GM21526 (cell line): ENCODE results near the gene FAM120A.

Experiments
- ATAC-seq: cut with Tn5 transposase; IDR thresholded peaks from one replicate; pipeline ENCODE4 v1.9.1; 2021; ENCODE audit warnings: moderate library complexity; ENCODE audit not compliant: unreplicated experiment, low FRiP score

The FAM120A gene

DNA sequence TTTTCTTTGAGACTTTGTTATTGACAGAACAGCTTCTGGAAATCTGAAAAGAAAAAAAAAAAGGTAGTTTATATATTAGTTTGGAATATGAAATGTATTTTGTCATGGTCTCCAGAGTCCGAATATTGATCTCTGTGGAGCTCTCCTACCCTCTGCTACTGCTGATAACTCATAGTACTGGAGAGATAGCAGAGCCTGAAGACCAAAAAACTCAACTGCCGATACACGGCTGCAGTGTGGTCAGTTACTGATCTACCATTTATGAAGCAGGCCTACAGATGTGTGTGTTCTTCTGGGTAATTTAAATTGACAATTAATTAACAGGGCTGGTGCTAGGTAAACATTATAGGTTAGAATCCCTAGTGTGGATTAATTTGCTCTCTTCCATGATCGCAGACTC is 3.8 kb upstream of the FAM120A start:
- ATAC-seq, result no peak

- no peak for ATAC-seq
Measured at GRCh38 chr9:93451849-93452709, 594 bp downstream of the FAM120A start.

GRCh38 chr9:93452710-93453046 is 1.2 kb downstream of the FAM120A start:
- no peak for ATAC-seq

- peak; percentile 66 for ATAC-seq
Measured at GRCh38 chr9:93453047-93453914, 1.8 kb downstream of the FAM120A start, which contains the start of gene FAM120AOS. FAM120AOS (minus strand) TSS chr9:93453581; CDS start chr9:93452709, 872 bp downstream.

GRCh38 chr9:93456022-93456421 is 4.5 kb downstream of the FAM120A start:
- ATAC-seq, result no peak

DNA sequence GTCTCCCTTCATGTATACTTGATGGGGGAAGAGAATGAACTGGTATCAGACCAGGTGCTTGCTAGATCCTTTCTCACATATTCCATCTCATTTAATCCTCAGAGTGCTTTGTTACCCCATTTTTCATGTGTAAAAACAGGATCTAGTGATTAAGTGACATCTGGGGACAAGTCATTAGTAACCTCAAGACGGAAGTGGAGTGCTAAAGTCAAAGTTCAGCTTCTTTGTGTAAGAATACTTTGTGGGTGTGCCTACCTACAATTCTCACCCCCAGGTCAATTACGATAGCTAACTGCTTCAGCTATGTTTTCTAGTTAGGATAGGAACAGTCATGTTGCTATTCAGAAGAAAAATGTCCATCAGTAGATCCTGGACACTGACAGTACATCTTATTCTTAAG is 5.0 kb downstream of the FAM120A start:
- ATAC-seq, result no peak

DNA sequence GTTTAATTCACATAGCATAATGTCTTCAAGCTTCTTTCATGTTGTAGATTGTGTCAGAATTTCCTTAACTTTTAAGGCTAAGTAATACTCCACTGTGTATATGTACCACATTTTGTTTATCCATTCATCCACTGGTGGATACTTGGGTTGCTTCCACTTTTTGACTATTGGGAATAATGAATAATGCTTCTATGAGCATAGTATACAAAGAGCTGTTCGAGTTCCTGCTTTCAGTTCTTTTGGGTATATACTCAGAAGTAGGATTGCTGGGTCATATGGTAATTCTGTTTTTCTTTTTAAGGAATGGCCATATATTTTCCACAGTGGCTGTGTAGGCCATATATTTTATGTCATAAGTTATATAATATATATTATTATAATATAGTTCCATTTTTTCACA is 5.5 kb downstream of the FAM120A start:
- no peak for ATAC-seq

GRCh38 chr9:93458712-93459111 is 7.2 kb downstream of the FAM120A start:
- ATAC-seq, result no peak

DNA sequence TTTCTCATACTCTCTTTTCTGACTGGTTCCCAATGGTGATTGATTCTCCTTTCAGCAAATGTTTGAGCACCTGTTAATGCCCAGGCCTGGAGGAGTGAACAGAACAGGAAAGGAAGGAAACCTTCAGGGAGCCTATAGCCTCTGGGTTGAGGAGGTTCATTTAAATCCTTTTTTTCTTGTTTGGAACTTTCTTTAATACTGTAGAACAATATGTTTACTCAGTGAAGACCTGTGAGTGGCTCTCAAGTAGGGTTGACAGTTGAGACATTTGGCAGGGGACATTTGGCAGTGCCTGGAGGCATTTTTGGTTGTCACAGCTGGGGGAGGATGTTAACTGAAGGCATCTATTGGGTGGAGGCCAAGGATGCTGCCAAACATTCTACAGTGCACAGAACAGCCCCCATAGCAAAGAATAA is 8.0 kb downstream of the FAM120A start:
- no peak for ATAC-seq

DNA sequence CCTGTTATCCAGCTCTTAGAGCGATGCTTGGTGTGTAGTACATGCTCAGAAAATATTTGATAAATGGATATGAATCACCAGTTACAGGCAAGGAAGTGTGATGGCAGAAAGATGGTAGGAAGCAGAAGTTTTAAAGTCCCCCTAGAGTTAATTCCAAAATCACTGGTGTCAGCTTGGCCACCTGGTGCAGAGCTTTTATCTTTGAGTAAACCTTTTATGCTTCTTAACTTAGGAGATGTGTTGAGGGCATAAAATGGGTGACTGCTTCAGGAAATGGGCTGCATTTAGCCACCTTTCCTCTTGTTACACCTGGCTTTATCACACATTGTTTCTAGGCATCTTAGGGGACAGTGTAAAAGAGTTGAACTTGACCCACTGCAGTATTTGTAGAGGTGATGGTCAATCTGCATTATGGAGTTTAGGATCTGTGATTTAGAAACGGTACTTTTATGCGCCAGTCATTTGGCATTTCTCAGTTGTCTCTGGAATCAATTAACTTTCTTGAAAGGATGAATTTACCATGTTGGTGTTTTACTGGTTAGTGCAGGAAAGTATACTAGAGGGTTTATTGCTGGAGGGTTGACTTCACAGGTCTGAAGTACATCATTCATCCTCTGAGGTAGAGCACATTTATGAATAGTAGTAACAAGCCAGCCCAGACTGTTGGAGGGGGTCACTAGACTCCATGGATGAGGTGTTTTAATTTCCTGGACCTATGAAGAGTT is 9.4 kb downstream of the FAM120A start:
- no peak for ATAC-seq

DNA sequence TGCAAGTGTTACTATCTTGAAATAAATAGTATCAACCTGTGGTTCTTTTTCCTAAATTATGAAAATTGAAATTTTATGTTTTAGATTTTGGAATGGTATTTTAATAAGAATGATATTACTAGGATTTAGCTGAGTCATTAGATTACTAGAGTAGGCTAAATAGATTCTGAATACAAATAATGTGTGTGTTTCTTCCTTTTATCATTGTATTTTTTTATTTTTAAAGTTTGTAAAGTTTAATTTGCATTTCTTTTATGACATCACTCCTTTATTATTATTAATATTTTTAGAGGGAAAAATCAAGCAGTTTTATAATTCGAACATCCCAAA is 9.9 kb downstream of the FAM120A start:
- no peak for ATAC-seq

GRCh38 chr9:93461821-93462220 is 10.3 kb downstream of the FAM120A start:
- no peak for ATAC-seq

- ATAC-seq, result no peak
Measured at GRCh38 chr9:93463638-93464248, 12.3 kb downstream of the FAM120A start.

DNA sequence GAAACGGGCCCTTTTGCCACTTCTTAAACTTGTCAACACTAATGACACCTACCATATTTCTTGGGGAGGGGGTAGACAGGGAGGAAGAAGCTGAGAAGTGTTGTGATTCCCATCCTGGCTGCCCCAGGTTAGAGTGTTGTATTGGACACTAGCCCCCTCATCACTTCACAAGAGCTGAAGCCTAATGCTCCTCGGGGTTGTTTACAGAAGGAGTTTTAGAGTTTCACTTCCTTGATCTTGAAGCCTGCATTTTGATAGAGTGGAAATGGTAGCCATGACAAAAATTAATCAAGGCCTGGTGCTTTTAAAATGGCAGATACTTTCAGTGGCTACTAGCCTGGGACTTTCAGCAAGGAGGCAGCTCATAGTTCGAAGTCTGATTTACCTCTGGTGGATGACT is 12.9 kb downstream of the FAM120A start:
- ATAC-seq, result no peak

DNA sequence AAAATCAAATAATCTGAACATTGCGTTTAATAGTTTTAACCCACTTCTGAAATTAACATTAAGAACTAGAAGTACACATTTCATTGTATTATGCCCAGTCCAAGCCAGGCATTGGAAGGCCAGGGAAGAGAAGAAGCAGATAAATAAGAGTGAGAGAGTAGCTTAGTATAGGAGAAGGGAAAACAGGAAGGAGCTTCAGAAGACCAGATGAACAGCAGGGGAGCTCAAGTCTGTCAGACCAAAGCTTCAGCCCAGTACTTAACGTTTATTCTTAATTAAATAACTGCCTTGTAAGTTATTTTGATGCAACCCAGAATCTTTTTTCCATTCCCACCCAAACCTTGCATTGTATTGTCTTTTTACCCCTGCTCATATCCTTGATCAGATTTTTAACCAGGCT is 13.4 kb downstream of the FAM120A start:
- ATAC-seq, result no peak

- no peak for ATAC-seq
Measured at GRCh38 chr9:93465855-93466254, 14.4 kb downstream of the FAM120A start.

DNA sequence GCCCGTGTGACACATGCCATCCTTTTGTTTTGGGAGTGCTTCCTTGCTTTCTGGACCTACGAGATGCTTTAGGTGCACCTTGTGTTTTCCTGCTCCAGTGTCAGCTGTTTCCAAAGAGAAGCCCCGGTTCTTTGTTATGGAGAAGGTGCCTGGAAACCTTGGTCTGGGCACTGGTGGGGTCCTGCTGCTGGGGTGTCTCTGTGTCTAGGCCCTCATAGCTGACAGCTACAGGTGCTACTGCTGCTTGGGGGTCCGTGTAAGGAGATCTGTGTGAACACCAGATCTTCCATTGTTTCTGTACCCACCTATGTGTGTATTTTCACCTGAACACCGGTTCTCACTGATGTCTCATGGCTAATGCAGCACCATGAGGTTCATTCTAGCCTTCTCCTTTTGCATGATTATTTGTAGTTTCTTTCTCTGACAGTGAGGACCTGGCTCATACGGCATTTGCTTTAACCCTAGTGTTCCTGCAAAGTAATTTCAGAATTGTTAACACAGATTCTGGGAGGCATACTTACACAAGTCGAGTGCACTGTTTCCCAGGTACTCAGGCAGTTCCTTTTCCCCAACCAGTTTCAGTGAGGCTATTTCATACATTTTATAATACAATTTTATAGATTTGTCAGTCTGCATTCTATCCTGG is 15.1 kb downstream of the FAM120A start:
- ATAC-seq, result no peak

DNA sequence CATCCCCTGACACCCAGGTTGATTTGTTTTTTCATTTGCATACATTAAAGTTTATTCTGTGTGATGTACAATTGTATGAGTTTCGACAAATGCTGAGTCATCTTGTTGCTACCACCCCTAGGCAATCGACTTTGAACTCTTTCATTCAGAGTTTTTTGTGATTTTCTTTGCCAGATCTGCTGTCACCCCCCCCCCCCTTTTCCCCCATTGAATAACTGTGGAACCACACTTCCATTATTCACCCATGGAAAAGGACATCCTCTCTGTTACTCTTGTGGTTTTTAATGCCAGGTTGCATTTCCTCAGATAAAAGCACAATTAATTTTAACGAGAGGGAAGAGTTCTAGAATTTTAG is 15.6 kb downstream of the FAM120A start:
- no peak for ATAC-seq

DNA sequence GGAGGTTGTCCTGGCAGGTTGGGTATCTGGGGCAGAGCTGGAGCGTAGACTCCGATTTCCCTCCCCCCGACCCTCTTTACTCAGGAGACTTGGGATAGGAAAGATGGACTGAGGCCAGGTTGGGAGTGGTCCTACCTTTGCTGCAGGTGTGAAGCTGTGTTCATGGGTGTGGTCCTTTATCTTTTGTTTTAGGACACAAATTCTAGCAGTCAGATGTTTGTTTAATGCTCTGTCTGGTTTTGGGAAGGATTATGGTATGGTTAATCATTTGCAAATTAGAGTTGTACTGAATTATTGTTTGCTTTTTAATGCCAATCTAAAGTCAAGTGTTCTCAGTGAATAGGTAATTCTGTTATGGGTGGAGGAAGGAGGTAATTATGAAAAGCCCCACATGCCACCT is 16.0 kb downstream of the FAM120A start:
- ATAC-seq, result no peak

DNA sequence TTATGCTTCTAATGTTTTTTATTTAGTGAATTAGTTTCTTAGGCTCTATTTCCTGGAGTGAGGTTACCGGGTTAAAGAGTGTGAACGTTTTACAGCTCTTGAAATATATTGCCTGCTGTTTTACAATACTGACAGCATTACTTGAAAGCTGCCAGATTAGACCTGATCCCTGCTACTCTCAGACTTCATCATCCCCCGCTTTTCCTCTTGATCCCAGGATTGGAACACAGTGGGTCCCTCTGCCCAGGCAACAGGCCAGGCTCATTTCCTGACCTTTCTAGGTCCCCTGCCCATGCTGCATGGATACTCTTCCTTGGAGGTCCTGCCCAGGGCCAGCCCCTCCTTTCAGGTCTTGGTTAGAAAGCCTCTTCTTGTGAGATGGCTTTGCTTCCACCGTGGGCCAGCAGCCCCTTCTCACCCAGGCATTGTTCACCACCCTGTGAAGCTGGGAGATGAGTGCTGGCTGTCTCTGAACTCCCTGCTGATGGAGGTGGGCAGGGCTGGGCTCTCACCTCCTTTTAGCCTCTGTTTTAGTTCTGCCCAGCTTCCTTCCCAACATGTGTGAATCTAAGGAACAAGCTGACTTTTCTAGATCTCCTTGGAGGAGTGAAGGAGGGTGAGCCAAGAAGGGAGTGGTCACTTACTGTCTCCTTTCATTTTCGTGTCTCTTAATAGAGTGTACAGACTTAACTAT is 17.4 kb downstream of the FAM120A start:
- no peak for ATAC-seq
